Measurements from ENCODE around the gene KRTAP10-3.
"Not testable (repeated sequence)": the region's sequence is repeated elsewhere in the genome, so short reads cannot be mapped to it uniquely, and the experiment has no call there.

Gene KRTAP10-3

DNA sequence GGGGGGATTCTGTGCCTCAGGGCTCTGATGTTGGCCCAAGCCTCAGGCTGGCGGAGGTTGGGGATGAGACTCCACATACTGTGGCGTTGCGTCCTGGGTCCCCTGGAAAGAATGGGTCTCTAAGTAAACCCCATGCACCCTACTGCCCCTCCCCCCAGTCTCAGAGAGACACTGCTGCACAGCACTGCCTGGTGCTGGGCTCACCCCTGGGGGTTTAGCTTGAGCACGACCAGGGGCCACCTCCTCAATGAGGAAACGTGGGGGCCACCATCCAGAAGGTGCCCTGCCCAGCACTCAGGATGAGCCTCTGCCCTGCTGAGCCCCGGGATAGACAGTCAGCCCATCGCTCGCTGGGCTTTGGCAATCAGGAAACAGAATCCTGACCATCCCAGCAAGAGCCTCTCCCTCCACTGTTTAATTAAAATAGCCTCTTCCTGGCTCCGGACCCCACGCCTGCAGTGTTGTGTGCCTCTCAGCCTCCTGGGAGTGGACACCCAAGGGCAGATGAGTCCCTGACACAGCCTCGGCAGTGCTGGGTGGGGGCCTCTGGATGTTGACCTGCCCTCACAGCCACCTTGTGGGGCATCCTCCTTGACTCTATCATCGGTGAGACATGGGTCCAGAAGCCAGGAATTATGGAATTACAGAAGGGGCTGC is 11.4 kb upstream of the KRTAP10-3 start:
- no peak for DNase-seq

DNA sequence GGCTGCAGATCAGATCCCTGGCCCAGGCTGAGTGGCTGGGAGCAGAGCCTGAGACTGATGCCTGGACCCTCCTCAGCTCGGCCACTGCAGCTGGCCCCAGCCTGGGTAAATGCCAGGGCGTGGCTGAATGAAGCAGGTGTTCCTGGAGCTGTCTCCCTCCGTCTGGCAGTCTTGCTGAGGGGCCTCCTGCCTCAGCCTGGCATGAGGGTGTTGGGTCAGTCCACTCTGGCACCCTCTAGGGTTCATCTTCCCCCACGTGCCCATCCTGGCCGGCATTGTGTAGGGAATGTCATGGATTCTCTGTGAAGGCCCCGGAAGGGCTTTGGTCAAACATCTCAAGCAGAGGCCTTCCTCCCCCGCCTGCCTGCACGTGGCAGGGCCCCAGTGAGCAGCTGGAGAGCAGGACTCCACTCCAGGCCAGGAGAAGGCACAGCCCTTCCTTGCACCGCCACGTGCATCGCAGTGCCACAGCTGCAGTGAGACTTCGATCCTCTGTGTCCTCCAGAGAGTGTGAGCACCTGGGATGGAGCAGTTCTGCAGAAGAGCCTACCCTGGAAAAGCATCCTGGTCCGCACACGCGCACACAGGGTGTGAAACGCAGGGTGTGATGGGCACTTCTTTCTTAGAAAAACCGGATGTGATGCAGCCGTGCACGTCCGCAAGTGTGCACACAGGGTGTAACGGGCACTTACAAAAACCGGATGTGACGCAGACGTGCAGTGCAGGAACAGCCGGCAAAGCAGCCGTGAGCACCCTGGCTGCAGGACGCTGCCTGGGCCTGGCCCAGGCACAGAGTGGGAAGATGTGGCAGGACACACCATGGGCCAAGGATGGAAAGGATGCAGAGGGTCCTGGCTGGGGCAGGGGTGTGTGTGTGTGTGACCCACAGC is 10.3 kb upstream of the KRTAP10-3 start:
- DNase-seq = no peak

DNA sequence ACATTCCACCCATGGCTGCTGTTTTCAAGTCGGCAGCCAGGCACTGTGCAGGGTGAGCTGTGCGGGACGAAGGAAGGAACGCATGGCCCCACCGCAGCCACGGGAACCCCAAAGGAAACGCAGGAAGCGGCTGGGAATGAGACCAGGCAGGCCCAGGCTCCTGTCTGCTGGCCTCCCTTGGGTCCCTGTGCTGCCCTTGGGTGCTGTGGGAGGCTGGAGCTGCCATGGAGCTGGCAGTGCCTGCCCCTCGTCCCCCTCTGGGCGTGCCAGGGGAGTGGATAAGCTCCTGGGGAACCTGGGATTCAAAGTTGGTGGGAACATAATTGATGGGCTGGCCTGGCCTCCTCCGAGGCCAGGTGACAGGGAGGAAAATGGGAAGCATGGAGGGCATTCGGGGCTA is 9.7 kb upstream of the KRTAP10-3 start:
- no peak for DNase-seq

DNA sequence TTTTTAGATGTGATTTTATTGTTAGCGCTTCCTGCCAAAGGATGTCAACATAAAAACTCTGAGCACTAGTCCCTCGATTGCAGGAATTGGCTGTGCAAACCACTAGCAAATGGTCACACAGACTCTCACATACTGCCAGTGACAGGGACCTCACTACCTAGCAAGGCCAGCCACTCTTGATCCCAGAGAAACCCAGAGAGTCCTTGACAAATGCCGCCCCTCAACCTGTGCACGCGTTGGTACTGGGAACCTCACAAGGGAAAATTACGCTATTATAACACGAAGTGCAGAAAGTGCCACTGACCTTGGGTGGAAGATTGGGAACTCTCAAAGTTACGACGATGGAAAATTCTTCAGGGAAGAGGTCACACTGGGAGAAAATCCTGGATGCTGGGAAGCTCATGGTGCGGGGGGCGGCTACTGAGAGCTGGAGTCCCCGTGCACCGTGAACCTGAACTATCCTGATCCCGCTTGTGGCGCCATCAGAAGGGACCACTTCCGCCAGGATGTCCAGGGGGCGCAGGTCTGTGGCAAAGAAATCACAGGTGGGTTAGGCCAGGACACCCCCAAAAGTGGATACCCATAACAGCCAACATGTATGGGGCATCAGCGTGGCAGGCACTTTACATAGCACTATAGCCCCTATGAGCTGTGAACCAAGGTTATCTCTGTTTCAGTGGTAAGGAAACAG is 9.0 kb upstream of the KRTAP10-3 start:
- no peak for DNase-seq

DNA sequence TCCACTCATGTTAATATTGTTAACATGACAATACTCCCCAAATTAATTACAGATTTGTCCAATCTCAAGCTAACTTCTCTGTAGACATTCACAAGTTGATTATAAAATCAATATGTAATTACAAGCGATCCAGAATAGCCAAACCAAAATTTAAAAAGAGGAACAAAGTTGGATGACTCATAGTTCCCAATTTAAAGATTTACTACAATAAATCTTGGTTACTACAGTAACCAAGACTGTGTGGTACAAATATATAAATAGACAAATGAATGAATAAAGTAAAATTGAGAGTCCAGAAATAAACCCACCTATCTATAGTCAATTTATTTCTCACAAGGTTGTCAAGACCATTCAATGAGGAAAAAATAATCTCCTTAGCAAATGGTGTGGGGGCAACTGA is 7.8 kb upstream of the KRTAP10-3 start:
- DNase-seq = no peak

DNA sequence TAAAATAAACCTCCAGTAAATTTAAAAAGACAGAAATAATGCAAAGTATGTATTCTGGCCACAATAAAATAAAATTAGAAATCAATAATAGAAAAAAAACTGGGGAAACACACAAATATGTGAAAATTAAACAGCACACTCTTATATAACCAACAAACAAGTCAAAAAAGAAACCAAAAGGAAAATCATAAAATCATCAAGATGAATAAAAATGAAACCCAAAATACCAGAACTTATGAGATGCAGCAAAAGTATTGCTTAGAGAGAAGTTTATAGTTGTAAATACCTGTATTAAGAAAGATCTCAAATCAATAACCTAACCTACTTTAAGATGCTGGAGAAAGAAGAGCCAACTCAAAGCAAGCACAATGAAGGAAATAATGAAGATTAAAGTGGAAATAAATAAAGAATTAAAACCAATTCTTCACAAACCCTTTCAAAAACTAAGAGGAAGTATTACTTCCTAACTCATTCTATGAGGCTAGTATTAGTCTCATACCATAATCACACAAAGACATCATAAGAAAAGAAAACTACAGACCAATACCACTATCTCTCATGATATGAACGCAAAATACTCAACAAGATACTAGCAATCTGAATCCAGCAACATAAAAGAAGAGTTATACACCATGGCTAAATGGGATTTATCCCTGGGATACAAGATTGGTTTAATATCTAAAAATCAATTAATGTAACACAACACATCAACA is 6.4 kb upstream of the KRTAP10-3 start:
- no peak for DNase-seq

DNA sequence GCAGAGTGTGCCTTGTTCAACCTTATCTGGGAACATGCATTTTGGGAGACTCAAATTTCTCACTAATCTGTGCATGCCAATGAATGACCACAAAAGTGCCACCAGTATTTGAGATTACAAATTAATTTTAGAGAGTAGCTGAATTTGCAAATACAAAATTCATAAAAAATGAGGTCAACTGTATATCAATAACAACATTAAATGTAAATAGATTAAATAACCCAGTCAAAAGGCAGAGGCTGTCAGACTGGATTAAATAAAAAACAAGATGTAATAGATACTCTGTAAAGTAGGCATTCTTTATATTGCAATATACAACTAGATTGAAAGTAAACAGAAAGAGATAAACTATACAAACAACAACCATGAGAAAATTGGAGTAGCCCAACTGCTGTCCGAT is 5.5 kb upstream of the KRTAP10-3 start:
- DNase-seq = no peak

DNA sequence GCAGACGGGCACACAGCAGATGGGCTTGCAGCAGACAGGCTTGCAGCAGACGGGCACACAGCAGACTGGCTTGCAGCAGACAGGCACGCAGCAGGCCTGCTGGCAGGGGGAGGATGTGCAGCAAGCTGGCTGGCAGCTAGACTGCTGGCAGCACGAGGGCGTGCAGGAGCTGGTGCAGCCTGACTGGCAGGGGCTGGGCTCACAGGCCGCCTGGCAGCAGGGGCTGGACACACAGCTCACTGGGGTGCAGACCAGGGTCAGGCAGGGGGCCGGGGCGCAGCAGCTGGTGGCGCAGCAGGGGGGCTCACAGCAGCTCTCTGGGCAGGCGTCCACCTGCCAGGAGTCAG is 293 bp downstream of the KRTAP10-3 start:
- not testable (repeated sequence) for DNase-seq

DNA sequence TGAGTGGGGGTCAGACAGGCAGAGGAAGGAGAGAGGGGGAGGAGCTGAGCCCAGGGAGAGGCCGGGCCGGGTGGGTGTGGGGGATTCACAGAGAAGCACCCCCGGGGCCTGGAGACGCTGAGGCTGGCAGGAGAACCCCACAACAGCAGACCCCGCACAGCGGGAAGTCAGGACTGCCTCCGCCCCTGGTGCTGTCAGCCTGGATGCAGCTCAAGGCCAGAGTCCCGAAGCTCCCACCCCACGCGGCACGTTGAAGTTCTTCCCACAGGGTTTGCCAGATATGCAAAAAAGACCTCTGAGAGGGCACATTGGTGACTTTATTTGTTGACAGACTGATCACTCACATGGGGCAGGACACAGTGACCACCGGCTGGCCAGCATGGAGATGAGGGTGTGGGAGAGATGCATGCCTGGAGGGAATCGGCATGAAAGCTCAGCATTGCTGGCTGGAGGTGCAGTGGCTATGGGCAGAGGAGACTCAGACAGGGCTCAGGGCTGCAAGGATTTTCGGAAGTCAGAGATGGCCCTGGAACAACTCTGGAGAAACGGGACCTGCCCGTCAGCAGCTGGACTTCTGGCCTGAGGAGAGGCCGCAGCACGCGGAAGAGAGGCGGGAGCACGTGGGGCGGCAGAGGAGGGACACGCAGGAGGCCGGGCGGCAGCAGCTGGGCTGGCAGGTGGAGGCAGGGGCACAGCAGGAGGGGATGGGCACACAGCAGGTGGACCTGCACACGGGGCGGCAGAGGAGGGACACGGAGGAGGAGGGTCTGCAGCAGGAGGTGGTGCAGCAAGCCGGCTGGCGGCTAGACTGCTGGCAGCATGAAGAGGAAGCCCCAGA is 885 bp downstream of the KRTAP10-3 start:
- DNase-seq = no peak

DNA sequence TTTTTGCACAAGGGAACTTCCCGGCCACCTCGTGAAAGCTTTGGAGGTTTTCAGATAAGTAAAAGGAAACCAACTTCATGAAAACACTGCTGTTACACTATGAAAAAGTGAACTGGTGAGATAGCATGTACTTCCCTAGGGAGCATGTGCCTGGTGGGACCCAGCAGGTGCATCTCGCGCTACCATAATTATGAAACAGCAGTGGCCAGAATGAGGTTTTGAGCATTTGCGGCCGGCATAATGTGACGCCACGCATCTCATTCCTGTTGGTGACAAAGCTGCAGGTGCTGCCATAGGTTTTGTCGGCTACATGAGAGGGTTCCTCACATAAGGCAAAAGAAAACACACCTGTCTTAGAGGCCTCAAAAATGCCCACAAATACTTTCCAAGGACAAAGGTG is 1.7 kb downstream of the KRTAP10-3 start:
- peak; percentile 69 for DNase-seq

DNA sequence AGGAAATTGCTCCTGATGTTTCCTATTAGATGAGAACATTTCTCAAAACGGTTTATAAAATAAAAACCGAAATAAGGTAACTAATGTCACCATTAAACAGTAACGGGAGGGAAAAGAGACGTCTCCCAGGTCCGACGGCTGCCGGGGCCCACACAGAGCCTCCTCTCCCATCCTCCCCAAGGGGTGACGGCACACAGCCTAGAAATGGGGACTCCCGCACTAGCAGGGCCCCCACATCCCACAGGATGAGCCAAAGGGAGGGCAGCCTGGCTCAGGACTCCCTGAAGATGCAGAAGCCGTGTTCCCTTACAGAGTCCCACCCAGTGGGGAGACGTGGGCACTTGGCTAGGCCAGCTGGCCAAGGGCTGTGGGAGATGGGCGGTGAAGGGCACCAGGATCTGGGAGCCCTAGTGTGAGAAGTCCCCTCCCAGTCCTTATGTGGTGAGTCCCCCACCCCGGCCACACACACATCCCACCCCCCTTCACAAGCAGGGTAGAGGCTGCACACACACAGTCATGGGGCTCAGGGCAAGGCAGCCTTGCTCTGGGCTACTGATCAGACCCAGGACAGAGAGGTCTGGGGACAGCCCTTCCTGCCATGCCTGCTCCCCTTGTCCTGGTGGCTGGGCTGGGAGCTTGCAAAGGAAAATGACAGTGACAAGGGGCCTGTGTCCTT is 3.3 kb downstream of the KRTAP10-3 start:
- DNase-seq = no peak

DNA sequence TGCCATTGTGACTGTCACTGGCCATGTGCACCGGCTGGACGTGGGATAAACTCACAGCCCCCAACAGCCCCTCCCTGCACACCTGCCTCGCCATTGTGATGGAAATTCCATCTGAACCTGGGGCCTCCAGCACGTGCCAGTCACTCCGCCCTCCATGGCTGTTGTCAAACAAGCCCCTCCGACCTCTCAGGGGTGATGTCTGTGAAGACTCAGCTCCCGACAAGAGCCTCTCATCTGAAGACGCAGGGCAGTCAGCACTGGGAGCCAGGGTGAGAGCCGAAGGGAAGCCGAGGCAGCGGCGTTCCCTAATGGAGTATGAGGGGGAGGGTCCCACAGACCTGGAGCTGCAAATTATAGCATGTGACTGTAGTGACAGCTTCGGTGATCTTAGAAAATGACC is 5.9 kb downstream of the KRTAP10-3 start:
- DNase-seq = no peak

DNA sequence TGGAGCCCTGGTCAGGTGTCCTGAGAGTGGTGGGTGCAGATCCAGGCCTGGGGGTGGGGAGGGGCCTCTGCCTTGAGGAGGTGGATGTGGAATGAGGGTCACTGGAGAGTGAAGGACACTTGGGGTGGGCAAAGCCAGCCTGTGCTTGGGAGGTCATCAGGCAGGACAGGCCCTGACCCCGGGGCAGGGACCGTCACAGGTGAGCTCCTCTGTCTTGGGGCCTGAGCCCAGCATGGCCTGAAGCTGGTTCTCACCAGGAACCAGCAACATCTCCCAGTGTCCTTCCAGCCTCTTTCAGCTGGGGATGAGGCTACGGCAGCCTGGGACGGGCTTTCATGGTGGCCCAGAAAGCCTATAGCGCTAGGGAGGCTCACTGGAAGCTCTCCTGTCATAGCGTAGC is 6.5 kb downstream of the KRTAP10-3 start:
- no peak for DNase-seq

DNA sequence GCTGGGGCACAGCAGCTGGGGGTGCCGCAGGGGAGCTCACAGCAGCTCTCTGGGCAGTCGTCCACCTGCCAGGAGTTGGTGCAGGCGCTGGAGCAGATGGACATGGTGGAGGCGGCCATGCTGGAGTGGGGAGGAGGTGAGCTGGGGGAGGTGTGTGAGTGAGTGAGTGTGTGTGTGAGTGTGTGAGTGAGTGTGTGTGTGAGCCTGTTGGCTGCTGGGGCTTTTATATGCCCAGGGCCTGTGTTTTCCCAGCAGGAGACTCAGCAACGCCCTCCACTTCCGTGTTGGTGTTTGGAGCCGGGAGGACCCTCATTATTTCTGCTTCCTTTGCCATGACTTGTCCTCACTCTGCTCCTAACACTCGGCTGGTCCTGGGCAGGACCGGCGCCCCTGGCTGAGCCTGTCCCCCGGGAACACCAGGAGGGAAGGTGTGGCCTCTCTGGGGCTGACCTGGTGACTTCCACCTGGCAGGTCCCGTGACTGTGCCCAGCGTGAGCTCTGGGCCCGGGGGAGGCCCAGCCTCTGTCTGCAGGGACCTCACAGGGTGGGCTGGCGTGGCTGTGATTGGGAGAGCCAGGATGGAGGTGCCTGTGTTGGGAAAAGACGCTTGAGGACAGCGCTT is 7.1 kb downstream of the KRTAP10-3 start, which contains the start of gene KRTAP10-2:
Gene KRTAP10-2 (minus strand): TSS at position 166 of the 622 bp plus-strand sequence. CDS start 47 bp downstream, at position 119.
- no peak for DNase-seq

DNA sequence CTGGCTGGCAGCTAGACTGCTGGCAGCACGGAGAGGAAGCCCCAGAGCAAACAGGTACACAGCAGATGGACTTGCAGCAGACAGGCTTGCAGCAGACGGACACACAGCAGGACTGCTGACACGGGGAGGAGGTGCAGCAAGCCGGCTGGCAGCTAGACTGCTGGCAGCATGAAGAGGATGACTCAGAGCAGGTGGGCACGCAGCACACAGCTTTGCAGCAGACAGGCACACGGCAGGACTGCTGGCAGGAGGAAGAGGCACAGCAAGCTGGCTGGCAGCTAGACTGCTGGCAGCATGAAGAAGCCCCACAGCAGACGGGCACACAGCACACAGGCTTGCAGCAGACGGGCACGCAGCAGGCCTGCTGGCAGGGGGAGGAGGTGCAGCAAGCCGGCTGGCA is 7.8 kb downstream of the KRTAP10-3 start:
- DNase-seq = no peak

DNA sequence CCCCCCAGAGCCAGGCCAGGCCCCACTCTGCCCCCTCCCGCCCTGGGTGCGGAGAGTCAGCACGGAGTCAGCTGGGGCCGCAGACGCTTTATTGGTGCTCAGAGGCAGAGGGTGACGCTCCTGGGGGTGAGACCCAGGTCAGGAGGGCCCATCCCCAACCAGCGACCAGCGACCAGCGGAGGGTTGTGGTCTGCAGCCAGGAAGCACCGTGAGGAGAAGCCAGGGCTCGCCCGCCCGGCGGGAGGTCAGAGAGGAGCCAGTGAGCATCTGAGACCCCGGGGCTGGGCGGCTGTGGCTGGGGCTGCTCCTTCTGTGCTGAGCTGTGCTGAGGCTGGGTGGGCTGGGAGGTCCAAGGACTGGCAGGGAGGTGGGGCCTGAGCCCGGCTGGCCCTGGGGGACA is 8.3 kb downstream of the KRTAP10-3 start:
- not testable (repeated sequence) for DNase-seq

DNA sequence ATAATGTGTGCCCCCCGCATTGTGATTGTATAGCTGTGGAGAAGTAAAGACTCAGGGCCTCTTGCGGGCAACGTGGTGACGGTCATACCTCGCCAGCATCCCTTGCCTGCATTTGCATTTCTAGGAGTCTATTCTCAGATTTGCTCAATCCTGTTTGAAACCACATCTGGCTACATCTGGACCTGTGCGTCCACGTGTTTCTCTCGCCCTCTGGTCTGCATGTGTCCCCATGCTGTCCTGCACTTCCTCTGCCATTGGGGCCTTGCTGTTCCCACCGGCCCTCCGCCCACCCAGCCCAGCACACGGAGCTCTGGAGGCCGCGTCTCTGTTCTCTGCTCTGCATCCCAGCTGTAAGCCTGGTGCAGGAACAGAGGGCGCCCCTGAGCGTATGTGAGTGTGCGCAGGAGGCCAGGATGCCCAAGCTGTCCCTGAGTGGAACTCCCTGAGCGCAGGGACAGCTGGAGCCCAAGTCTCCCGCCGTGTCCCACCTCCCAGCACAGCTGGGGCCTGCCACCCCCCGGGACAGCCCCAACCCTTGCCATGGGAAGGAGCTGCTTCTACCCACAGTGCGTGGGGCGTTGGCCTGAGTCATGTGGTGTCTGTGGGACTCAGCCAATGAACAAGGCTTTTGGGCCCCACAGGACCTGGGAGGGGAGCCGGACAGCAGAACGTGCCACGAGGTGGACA is 8.9 kb downstream of the KRTAP10-3 start:
- DNase-seq = no peak

DNA sequence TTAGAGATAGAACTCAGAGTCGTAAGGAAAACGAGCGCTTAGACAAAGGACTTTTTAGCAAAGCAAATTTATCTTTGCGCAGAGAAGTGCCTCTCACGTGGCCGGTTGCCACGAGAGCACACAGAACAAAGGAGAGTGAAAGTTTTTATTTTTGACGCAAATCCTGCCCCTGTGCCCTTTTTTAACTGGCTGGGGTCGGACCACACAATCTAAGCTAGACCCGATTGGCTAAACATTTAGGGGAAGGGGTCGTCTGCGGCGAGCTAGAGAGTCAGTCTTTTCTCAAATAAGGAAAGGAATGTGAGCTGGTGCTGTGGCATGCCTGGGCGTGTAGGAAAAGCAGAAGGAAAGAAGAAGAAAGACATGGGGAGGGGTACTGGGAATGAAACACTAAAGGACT is 9.7 kb downstream of the KRTAP10-3 start:
- no peak for DNase-seq

DNA sequence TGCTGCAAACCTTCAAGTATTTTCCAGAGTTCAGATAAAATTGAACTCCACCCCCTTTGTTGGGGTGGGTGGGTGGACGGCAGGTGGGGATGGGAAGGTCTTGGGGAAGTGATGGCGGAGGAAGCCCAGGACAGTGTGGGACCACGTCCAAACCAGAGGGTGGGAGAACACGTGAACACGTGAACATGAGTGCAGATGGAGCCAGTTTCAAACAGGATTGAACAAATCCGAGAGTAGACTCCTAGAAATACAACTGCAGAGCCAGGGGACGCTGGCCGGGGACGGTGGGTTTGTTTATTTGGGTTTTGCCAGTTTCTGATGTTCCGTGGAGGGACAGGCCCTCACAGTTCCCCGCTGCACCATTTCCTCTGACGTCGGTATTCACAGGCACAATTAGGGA is 10.2 kb downstream of the KRTAP10-3 start:
- DNase-seq = no peak

DNA sequence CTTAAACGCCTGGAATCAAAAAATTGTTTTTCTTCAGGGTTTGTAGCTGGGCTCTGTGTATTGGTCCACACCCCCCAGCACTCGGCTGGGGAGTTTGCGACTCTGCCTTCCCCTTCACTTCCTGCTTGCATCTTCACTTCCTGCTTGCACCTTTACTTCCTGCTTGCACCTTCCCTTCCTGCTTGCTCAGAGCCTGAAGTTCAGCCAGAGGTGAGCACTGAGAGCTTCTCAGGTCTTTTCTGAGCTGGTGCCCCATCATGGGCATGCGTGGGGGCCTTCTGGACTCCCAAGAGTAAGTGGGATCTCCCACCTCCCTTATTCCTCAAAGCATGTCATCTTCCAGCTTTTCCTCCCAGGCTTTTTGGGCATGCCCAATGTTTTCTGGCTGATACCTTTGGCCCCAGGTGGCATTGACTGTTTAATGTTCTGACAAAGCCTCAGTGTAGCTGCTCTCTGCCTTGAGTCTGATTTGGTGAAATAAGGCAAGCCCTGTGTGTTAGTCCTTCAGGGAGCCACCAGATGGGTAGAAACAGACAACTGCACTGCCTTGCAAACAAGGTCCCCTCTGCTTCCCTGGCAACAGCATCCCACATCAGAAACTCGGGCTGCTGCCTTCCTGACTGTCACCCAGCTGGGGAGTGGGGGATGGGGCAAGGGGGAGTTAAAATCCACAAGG is 10.8 kb downstream of the KRTAP10-3 start:
- DNase-seq = no peak

Measured in NCI-H2107 (cell line).